Keratinocyte (primary cell): Measurements from ENCODE around the gene ASPSCR1.

Source experiments
- CTCF ChIP-seq, 3 experiments: IDR thresholded peaks in 1 of 3; conservative IDR thresholded peaks in 1 of 3; optimal IDR thresholded peaks in 1 of 3; 2 replicates in 2 of 3; 3 replicates in 1 of 3; pipeline versions ENCODE3 to v1.5.1; 2011; ENCODE audit warnings: low read length in 3 of 3, mild to moderate bottlenecking in 3 of 3, moderate library complexity in 2 of 3, control low read depth in 1 of 3, inconsistent platforms in 1 of 3; ENCODE audit not compliant: insufficient read depth in 2 of 3; ENCODE audit errors: extremely low read depth in 1 of 3
- EZH2 ChIP-seq: IDR thresholded peaks from one replicate; pipeline ENCODE4 v1.6.1; 2012; ENCODE audit warnings: inconsistent platforms, mild to moderate bottlenecking, low read length, moderate library complexity

DNA sequence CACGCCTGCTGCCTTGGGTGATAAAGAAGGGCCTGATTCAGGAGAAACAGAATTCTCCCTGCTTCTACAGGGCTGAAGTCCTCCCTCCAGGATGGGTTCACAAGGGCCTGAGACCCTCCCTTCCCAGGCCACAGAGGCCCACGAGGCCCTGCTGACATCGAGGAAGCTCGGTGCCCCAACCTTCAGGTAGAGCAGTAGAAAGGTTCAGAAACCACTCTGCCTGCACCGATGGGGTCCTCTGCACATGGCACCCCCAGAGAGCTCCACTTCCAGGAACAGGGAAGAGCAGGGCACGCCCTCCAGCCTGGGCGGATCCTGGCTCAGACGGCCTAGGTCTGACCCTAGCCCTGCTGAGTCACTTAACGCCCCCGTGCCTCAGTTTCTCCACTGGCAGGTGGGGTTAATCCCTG, 44.5 kb downstream of the ASPSCR1 start:
- TF ChIP-seq CTCF (optimal IDR thresholded peaks at IDR 0.05 in 1 of 3, IDR thresholded peaks at IDR 0.05 in 1 of 3, conservative IDR thresholded peaks at IDR 0.05 in 1 of 3; ENCODE audit: extremely low read depth in 1 of 3, insufficient read depth in 2 of 3, low read length in 3 of 3) (no peak), EZH2 (no peak)
